ENCODE measurements around the gene IFT88.
A peak's percentile ranks its signal among the peaks of the same experiment; 100 is the strongest.

IFT88 gene

DNA sequence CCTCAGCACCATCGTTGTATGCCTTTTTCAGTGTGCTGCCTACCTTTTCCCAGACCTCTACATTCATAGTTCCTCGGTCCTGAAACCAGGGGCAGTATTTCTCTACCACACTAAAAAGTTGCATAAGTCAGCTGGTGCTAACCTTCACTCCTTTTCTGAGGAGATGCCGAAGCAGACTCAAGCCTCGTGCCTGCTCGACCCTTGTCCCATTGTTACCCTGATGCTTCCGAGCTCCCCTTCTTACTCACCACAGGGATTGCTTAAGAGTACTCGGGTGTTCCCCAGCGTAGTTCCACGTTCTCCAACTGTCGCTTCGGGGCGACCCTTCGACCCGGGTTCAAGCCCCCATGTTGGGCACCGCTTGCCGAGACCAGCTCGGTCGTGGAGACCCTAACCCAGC is 117.6 kb downstream of the IFT88 start:
- no peak for DNase-seq (ENCODE audit: low read depth in 2 of 2, low spot score in 1 of 2)

DNA sequence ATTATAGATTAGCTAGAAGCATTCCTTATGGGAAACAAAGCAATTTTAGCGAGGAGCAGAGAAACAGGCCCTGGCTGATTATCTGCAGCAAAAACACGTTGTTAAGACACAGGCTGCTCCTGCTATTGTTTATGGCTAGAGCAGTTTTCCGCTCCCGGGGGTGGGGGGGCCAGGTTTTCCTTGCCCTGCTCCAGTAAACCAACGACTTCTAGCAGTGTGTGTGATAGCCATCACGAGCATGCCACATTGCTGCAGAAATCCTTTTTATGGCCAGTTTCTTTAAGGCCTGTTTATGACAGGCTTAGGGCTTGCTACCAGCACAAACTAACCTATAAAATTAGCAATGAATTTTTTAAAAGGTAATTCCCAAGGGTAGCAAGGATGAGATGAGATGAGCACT is 118.1 kb downstream of the IFT88 start:
- no peak for DNase-seq (ENCODE audit: low read depth in 2 of 2, low spot score in 1 of 2)

DNA sequence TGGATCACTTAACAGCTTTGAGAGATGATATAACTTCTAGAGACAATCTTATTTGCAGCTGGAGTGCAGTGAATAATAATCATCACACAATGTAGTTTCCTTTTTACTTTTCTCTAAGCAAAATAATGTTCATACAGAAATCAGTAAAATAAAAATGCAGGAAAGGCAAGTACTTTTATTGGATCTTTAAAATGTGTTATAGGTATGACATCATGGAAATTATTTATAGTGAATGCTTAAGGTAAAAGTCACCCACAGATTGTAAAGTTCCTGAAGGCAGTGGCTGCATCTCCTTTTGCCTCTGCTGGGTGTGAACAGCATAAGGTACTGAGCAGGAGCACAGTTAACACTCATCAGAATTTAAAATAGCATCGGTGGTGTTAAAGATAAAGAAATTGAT is 119.2 kb downstream of the IFT88 start:
- DNase-seq (ENCODE audit: low read depth in 2 of 2, low spot score in 1 of 2): no peak

DNA sequence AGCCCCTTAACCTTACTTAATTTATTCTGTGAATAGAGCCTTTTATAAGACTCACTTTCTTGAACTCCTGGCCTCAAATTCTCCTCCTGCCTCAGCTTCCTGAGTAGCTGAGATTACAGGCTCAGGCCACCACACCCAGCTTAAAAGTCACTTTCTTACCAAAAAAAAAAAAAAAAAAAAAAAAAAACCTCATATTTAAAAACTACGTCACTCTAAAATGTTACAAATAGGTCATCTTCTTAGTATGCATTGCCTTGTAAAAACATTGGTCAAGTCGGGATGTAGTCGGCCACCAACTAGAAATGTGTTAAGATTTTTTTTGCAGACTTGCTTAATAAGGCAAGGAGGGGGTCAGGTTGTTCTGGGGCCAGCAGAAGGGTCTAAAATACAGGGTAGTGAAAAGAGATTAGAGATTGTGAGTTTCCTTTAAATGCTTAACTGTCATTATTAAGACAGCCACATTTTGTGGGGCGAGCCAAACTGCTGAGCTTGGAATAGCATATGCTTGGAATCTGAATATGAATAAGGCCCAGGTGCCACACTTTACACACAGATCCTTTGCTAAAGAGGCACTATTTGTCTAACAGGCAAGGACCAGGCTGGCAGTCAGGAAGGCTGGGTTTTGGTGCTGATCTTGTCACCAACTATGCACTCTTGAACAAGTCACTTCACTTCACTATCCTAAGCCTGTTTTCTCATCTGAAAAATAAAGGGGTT is 120.1 kb downstream of the IFT88 start:
- DNase-seq (ENCODE audit: low read depth in 2 of 2, low spot score in 1 of 2): no peak

DNA sequence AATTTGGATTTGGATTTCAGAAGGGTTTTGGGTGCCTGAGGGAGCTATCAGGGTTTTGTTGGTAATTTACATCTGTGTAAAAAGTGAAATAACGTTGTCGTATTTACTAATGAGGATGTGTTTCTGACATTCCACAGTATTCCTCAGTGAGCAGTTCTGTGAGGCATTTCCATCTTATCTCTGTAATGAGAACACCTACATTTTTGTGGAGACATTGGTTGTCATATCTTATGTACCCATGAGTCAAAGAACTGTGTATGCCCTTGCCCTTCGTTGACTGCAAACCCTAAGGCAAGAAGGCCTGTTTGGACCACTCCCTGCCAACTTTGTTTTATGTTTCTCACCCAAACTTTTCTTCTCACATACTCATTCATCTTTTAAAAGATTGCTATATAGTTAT is 122.3 kb downstream of the IFT88 start:
- no peak for DNase-seq (ENCODE audit: low read depth in 2 of 2, low spot score in 1 of 2)

DNA sequence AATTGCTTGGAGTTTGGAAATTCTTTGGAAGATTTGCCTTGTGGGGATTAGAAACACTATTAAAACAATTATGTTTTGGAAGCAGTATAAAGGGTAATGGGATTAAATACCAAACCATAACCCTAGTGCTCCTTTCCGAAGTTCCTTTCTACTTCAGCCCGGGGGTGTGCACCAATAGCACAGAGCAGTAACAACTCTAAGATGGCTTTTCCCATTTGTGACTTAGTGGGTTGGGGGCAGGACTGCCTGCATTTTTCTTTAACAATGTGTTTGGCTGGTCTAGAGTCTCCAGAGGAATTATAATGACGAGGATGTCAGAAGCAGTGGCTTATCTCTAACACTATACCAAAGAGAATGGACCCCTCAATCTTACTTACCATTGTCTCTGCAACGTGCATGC is 124.7 kb downstream of the IFT88 start:
- no peak for DNase-seq (ENCODE audit: low read depth in 2 of 2, low spot score in 1 of 2)

DNA sequence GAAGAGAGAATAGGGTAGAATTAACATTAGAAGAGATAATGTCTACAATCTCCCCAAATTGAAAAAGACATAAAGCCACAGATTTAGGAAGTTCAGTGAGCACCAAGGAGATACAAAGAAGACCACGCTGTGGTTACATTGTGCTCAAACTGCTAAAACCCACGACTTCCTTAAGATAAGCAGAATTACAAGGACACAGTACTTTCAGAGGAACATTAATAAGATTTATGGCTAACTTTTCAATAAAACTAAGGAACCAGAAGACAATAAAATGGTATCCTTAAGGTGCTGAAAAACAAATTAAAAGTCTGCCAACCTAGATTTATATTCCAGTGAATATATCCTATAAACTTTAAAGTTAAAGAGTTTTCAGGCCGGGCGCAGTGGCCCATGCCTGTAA is 129.1 kb downstream of the IFT88 start:
- no peak for DNase-seq (ENCODE audit: low read depth in 2 of 2, low spot score in 1 of 2)

DNA sequence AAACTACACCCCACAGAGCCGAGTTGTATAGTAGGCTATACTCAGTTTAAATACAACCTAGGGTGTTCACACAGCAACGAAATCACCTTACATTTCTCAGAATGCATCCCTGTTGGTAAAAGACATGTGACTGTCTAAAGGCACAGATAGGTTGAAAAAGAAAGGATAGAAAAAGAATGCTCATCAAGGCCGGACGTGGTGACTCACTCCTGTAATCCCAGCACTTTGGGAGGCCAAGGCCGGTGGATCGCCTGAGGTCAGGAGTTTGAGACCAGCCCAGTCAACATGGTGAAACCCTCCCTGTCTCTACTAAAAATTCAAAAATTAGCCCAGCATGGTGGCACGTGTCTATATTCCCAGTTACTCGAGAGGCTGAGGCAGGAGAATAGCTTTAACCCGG is 132.8 kb downstream of the IFT88 start:
- no peak for DNase-seq (ENCODE audit: low read depth in 2 of 2, low spot score in 1 of 2)

DNA sequence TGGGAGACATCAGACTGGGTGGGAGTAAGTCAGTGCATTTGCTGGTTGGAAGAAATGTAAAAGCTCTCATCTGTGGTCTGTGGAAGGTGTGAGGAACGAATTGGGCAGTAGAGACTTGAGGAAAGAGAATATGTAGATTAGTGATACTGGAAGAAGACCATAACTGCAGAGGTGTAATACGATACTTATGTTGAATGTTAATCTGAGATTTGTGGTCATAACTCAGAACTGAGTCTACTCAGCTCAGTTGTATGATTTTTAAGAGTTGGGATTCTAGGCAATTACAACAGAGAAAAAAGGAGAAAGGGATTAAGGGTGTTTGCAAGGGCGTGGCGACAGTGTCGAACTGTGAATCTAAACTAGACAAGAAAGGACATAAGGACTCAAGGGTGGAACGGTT is 133.3 kb downstream of the IFT88 start:
- DNase-seq (ENCODE audit: low read depth in 2 of 2, low spot score in 1 of 2): no peak

DNA sequence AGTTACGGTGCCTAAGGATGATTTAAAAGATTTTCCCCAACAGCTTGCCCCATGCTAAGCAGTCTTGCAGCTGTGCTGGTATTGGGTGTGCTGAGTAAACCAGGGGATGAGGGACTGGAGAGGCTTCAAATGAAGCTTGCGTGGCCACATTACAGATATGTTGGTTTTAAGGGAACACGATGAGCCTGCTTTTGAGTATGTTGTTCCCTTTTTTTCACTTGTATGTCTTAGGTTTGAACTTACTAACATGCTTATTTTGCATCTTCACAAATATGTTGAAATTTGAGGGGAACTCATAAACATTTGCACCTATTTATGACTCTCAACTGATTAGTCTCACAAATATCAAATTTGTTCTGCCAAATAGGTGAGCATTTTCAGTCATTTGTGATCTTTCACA is 134.5 kb downstream of the IFT88 start:
- no peak for DNase-seq (ENCODE audit: low read depth in 2 of 2, low spot score in 1 of 2)

DNA sequence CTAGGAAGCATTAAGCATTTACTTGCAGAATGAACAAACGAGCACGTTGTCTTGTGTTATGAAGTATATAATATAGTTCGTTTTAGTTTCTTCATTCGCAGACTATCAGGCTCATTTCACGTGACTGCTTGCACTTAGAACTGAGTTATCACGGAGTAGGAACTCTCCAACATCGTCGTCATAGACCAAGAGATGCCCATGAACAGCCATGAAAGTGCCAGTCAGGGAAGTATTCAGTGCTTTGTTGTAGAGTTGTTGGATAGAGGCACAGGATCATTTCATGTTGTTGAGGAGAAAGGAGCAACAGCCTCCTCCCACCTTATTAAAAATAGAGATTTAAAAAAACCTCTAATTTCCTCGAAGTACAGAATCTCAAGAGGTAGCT is 135.6 kb downstream of the IFT88 start:
- no peak for DNase-seq (ENCODE audit: low read depth in 2 of 2, low spot score in 1 of 2)

DNA sequence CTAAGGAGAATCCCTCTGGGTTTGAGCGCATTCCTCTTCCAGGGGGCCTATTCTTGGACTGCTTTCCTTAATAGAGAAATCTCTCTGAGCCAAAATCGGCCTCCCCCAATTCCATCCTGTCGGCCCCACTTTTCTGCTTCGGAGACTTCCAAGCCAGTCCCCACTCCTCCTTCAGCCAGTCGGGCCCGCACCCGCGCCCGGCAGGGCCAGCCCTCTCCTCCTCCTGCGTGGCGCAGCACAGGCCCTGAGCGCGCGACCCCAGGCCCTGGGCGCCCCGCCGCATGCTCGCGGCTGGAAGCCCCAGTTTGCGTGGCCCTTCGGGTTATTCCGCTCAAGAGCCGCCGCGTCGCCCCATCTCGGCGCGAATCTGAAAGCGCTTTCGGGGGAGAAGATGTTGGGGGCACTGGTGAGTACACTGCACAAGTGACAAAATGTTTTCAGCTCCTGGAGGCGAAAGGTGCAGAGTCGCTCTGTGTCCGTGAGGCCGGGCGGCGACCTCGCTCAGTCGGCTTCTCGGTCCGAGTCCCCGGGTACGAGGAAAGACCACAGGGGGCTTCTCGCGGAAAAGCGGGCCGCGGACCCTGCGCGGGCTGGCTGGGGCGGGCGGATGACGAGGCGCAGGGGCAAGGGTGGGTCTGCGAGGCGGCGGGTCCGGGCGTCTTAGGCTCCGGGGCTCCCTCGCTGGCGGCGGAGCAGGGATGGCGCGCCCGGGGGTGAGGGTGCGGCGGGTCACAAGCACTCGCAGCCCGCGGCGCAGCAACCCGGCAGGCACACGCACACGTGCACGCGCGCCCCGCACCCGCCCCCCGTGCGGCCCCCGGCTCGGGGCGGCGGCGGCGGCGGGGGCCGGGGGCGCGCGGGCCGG is 136.2 kb downstream of the IFT88 start, which contains the start of gene IL17D:
TSS of gene IL17D (plus strand) at position 785 of the 865 bp plus-strand sequence. CDS start 303 bp downstream, outside the sequence.
- no peak for DNase-seq (ENCODE audit: low read depth in 2 of 2, low spot score in 1 of 2)

DNA sequence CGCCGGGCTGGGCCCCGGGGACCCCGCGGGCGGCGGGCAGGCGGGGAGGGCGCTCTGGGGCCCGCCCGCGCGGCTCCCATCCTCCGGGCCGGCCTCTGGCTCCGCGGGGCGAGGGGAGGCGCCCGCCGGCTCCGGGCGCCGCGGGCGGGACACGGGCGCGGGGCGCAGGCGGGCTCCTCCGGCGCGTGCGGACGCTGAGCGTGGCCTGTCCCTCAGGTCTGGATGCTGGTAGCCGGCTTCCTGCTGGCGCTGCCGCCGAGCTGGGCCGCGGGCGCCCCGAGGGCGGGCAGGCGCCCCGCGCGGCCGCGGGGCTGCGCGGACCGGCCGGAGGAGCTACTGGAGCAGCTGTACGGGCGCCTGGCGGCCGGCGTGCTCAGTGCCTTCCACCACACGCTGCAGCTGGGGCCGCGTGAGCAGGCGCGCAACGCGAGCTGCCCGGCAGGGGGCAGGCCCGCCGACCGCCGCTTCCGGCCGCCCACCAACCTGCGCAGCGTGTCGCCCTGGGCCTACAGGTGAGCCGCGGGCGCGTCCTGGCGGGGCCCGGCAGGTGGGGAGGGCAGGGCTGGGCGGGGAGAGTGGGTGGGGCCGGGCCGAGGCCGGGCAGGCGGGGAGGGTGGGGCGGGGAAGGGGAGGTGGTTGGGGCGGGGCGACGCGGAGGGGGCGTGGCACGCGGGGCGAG is 137.0 kb downstream of the IFT88 start:
- peak in 1 of 2 donors; percentile 43 for DNase-seq (ENCODE audit: low read depth in 2 of 2, low spot score in 1 of 2)

DNA sequence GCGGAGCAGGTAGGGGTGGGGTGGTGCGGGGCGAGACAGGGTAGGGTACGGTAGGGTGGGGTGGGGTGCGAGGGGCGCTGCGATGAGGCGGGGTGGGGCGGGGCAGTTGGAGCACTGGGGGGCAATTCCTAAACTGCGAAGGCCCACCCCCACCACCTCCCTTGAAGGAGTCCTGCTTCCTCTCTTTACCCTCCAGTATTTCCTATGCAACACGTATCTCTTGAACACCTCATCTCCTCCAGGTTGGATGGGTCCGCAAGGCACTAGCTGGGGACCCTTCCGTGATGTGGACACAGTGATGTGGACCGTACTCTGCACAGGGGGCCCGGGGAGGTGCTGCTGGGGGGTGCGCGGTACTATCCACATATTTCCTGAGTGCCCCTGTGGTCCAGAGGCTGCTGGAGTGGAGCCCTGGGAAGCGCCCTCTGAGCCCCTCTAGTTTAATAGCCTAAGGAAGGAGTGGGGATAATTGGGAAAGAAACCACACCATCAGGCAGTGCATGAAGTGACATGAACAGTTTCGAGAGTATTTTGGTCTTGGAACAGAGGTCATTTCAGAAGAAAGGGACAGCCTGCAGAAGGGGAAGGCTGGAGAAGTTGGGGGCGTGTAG is 137.6 kb downstream of the IFT88 start:
- no peak for DNase-seq (ENCODE audit: low read depth in 2 of 2, low spot score in 1 of 2)

DNA sequence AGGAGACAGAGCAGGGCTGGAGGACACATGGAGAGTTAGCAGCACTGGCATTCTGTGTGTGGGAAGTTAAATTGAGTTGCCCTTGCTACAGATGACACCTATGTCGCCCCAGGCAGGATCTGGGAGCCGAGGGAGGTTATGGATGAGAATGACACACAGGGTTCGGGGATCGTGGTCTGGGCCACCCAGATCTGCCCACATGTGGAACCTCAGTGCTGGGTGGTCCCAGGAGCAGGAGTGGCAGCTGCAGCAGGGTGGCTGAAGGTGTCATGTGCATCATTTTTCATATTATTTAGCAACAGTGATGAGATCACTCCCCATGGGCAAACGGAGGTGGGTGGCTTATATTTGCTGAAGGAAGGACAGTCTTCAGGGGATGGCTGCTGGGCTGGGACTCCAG is 139.7 kb downstream of the IFT88 start:
- DNase-seq (ENCODE audit: low read depth in 2 of 2, low spot score in 1 of 2): no peak

DNA sequence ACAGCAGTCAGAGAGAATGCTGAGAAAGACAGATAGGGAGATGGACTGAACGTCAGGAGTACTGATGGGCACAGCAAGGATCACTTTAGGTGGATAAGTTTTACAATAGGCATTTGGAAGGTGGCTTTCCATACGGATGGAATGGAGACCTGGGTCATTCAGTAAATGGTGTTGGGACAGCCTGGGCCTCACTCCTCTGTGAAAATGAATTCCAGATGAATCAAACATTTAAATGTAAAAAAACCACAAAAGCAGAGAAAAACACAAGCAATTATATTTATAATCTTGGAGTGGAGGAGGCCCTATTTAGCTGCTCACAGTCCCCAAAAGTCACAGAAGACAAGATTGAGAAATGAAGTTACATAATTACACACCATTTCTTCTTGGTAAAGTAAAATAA is 141.3 kb downstream of the IFT88 start:
- DNase-seq (ENCODE audit: low read depth in 2 of 2, low spot score in 1 of 2): no peak

DNA sequence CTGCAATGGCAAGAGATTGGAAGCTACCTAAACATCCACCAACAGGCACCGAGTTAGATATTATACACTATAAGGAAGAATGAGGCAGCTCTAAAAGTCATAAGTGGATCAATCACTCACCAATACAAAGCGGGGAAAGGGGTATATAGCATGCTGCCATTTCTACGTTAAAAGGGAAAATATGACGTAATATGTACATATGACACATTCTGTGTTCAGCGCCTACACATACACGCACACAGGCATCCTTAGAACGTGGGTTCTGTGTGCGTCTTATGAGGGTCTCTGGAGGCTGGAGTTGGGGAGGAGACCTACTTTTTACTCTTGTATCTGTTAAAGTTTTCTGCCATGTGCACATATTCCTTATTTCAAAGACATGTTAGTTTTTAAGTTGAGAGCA is 142.4 kb downstream of the IFT88 start:
- no peak for DNase-seq (ENCODE audit: low read depth in 2 of 2, low spot score in 1 of 2)

DNA sequence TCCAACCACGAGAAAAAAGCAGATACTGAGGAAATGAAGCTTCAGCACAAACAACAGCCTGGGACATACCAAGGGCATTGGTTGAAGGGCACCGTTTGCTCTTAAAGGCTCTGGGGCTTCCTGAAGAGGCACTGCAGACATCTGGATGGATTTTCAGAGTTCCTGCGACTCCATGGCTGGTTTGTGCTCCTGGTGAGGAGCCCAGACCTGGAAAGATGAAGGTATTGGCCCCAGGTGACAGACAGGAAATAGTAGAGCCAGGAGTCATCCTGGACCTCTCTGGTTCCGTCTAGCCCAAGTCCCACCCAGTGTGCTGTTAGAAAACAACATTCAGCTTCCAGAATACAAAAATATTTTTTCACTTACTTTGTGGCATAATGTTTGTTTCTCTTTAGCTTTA is 142.8 kb downstream of the IFT88 start:
- no peak for DNase-seq (ENCODE audit: low read depth in 2 of 2, low spot score in 1 of 2)

DNA sequence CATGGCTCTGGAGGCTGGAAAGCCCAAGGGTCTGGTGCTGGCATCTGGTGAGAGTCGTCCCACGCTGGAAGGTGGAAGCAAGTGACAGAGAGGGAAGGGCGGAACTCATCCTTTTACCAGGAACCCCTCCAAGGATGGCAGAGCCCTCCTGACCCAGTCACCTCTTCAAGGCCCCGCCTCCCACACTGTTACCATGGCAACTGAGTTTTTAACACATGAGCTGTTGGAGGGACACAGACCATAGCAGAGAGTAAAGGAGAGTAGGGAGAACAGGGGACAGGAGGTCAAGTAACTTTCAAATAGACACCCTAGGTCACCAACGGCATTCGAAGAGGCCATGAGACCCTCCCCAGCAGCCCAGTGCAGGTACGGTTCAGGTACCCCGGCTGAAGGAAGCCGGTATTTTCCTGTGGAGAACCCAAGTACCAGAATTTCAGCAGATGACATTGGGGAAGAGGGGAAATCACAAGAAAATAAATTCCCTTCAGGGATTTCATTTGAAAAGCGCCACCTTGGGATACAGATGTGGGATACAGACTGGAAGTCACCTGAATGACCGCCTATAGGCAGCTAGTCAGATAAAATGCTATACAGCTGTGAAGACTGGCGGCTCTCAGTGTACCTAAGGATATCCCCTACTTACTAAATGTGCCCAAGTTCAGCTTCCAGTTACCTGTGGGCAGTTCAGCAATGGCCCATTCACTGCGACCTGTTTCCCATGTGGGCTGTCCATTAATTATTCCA is 144.5 kb downstream of the IFT88 start:
- DNase-seq (ENCODE audit: low read depth in 2 of 2, low spot score in 1 of 2): no peak

DNA sequence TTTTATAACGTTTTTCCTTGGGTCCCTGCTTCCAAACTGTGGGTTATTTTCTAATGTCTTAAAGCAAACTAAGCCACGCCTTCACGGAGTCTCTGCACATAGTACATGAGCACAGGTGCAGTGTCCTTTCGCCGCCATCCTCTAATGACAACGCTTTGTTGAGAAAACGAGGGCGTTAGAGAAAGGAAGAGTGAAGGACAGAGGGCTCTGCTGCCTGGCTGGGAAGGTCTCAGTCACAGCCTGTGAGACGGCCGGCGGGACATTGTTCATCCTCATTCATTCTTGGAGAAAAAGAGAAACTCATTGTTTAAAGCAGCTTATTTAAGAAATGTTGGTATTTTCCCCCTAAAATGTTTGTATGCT is 146.0 kb downstream of the IFT88 start:
- DNase-seq (ENCODE audit: low read depth in 2 of 2, low spot score in 1 of 2): no peak

DNA sequence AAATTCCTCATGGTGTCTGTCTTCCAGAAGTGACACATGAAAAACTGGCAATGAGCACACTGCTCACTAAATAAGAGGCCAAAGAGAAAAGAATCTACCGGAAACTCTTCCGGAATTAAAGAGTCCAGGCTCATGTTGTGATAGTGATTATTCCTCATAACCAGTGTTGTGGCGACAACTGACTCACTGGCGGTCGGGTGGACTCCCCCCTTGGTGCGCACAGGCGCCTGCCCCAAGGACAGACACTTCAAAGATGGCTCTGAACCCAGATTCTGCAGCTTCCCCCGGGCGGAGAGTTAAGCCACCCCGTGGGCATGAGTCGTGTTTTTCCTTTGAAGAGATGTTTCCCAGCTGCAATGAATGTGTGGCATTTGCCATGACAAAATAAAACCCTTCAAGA is 146.8 kb downstream of the IFT88 start:
- DNase-seq (ENCODE audit: low read depth in 2 of 2, low spot score in 1 of 2): no peak

Data from stimulated activated CD8-positive, alpha-beta memory T cell treated with anti-CD3 and anti-CD28 coated beads, Interleukin-4, amount 100 ng/mL, for 1 hour (primary cell).